Endodermal cell (in vitro differentiated cells): ENCODE measurements around the gene LRRC28. TPM values are rescaled to one million over a fixed set of nuclear protein-coding genes. Genes with fewer than 3 reads are reported as not detected.

Experiments
- DNase-seq: peaks from one replicate; pipeline ENCODE4 v3.0.0-alpha.2; 2017
- H3K27ac ChIP-seq: 2 replicates; pipeline ENCODE4 v1.5.1; 2013; ENCODE audit warnings: mild to moderate bottlenecking, low read depth, low read length, moderate library complexity
- H3K27me3 ChIP-seq: 2 replicates; pipeline ENCODE4 v1.6.1; 2013; ENCODE audit warnings: mild to moderate bottlenecking, low read length, moderate library complexity; ENCODE audit not compliant: insufficient read depth, control insufficient read depth, poor library complexity, severe bottlenecking
- H3K36me3 ChIP-seq: 2 replicates; pipeline ENCODE4 v1.7.0; 2013; ENCODE audit warnings: mild to moderate bottlenecking, low read length, moderate library complexity; ENCODE audit not compliant: control insufficient read depth, insufficient read depth
- H3K4me1 ChIP-seq: one replicate; pipeline ENCODE4 v1.7.0; 2013; ENCODE audit warnings: low read length; ENCODE audit not compliant: control insufficient read depth, insufficient read depth
- H3K4me3 ChIP-seq: 2 replicates; pipeline ENCODE4 v1.5.1; 2013; ENCODE audit warnings: mild to moderate bottlenecking, low read length, moderate library complexity
- H3K9ac ChIP-seq: 2 replicates; pipeline ENCODE4 v1.6.1; 2013; ENCODE audit warnings: mild to moderate bottlenecking, low read length, moderate library complexity; ENCODE audit not compliant: poor library complexity, severe bottlenecking; ENCODE audit errors: extremely low read depth
- H3K9me3 ChIP-seq: 2 replicates; pipeline ENCODE4 v1.6.1; 2013; ENCODE audit warnings: mild to moderate bottlenecking, low read length, moderate library complexity; ENCODE audit not compliant: control insufficient read depth
- H3K27ac Mint-ChIP-seq: 2 replicates; pipeline ENCODE4 v1.8.0; 2020; ENCODE audit warnings: mixed read lengths
- H3K27me3 Mint-ChIP-seq: 2 replicates; pipeline ENCODE4 v1.8.0; 2021; ENCODE audit warnings: mild to moderate bottlenecking, mixed read lengths; ENCODE audit not compliant: insufficient read depth
- H3K36me3 Mint-ChIP-seq: 2 replicates; pipeline ENCODE4 v1.8.0; 2020; ENCODE audit warnings: low read depth, mixed read lengths
- H3K4me1 Mint-ChIP-seq: 2 replicates; pipeline ENCODE4 v1.8.0; 2020; ENCODE audit warnings: mixed read lengths
- H3K4me3 Mint-ChIP-seq: 2 replicates; pipeline ENCODE4 v1.8.0; 2020; ENCODE audit warnings: mild to moderate bottlenecking, moderate library complexity, mixed read lengths
- H3K9me3 Mint-ChIP-seq: 2 replicates; pipeline ENCODE4 v1.8.0; 2020; ENCODE audit warnings: mild to moderate bottlenecking, mixed read lengths
- CTCF ChIP-seq: fragments of 200-600 bp; sonication (generic); conservative IDR thresholded peaks from 2 replicates; pipeline ENCODE4 v1.5.0; 2021; ENCODE audit warnings: antibody characterized with exemption, mild to moderate bottlenecking
- WGBS, 2 experiments: methylation state at CpG; one replicate each; pipeline versions ENCODE4 v1.1.5 to v1.1.7; 2013; ENCODE audit warnings: missing lambda C conversion rate in 2 of 2, mixed read lengths in 1 of 2; ENCODE audit not compliant: insufficient coverage in 1 of 2, insufficient read length in 1 of 2; 5-methylcytosine and 5-hydroxymethylcytosine counted together
- total RNA-seq, 2 donors: library from RNA; stranded (reverse); fragmentation: NEBNext Ultra II Directional in 1 of 2; extraction: Animal tissue kit (Norgen Biotek cat#: 25700) in 1 of 2; gene quantifications; 2 replicates in 1 of 2; 3 replicates in 1 of 2; pipeline ENCODE4 v1.2.1, GENCODE V29; 2021

Gene LRRC28
- total RNA-seq, 2 donors from 2014 or later = 26.1 to 35.5 TPM

GRCh38 chr15:99253381-99254090 is 2.3 kb downstream of the LRRC28 start:
- Histone ChIP-seq H3K9me3 (no peaks in the 10 kb centered on the region), H3K27ac (no peak overlapping the region), H3K9ac (no peak overlapping the region), H3K4me1 (peaks cover 4% of the 10 kb centered on the region), H3K36me3 (peaks cover 15% of the 10 kb centered on the region), H3K27me3 (no peaks in the 10 kb centered on the region), H3K4me3 (no peak overlapping the region)
- Mint-ChIP-seq H3K27ac (no peak overlapping the region), H3K4me3 (no peak overlapping the region), H3K9me3 (no peaks in the 10 kb centered on the region), H3K27me3 (no peaks in the 10 kb centered on the region), H3K4me1 (peaks cover 8% of the 10 kb centered on the region), H3K36me3 (peaks cover 11% of the 10 kb centered on the region)
- DNase-seq = no peak
- no peak for TF ChIP-seq CTCF
- 96 to 97% methylated on average over 5 to 6 of the region's 6 CpGs for WGBS, 2 experiments

- Histone ChIP-seq H3K4me3 (no peak overlapping the region), H3K9me3 (no peaks in the 10 kb centered on the region), H3K27ac (no peak overlapping the region), H3K36me3 (peaks cover 15% of the 10 kb centered on the region), H3K27me3 (no peaks in the 10 kb centered on the region), H3K9ac (no peak overlapping the region), H3K4me1 (peaks cover 2% of the 10 kb centered on the region)
- no peaks in the 10 kb centered on the region for H3K27me3 Mint-ChIP-seq
- H3K27ac Mint-ChIP-seq = no peak overlapping the region
- no peaks in the 10 kb centered on the region for H3K9me3 Mint-ChIP-seq
- no peak overlapping the region for H3K4me3 Mint-ChIP-seq
- no peak for TF ChIP-seq CTCF
- H3K36me3 Mint-ChIP-seq = peaks cover 14% of the 10 kb centered on the region
- H3K4me1 Mint-ChIP-seq = peaks cover 6% of the 10 kb centered on the region
- WGBS, 2 experiments = 84 to 92% methylated on average over 3 to 12 of the region's 12 CpGs
- DNase-seq = no peak
These were observed 5.9 kb downstream of the LRRC28 start for GRCh38 chr15:99257107-99257750.

- H3K9me3 Mint-ChIP-seq = no peaks in the 10 kb centered on the region
- no peak overlapping the region for H3K4me3 Mint-ChIP-seq
- no peak overlapping the region for H3K27ac Mint-ChIP-seq
- 85 to 86% methylated on average over 5 of the region's 5 CpGs for WGBS, 2 experiments
- H3K36me3 Mint-ChIP-seq = no peaks in the 10 kb centered on the region
- no peak for DNase-seq
- H3K4me3 ChIP-seq = no peak overlapping the region
- H3K4me1 Mint-ChIP-seq = peaks cover 4% of the 10 kb centered on the region
- no peak overlapping the region for H3K9ac ChIP-seq
- no peaks in the 10 kb centered on the region for H3K4me1 ChIP-seq
- H3K27ac ChIP-seq = no peak overlapping the region
- no peaks in the 10 kb centered on the region for H3K27me3 ChIP-seq
- H3K36me3 ChIP-seq = no peaks in the 10 kb centered on the region
- no peaks in the 10 kb centered on the region for H3K27me3 Mint-ChIP-seq
- TF ChIP-seq CTCF = no peak
- no peaks in the 10 kb centered on the region for H3K9me3 ChIP-seq
These were observed 12.8 kb downstream of the LRRC28 start for GRCh38 chr15:99264125-99264524.
